ENCODE measurements around the gene MYLK2.

GRCh38 chr20:31860390-31861134 lies 41.4 kb downstream of the MYLK2 start:
- no peak for TF ChIP-seq CTCF (conservative IDR thresholded peaks at IDR 0.05; ENCODE audit: low read length)
- TF ChIP-seq EZH2phosphoT487 (IDR thresholded peaks at IDR 0.05; ENCODE audit: borderline replicate concordance), result no peak
